Activated B cell treated with CpG ODN at 0.5 μM for 24 hours (primary cell): ENCODE data around the gene GNGT1. TPM values are rescaled to one million over a fixed set of nuclear protein-coding genes. Genes with fewer than 3 reads are reported as not detected.

Experiments used
- ATAC-seq: fragments of 200-7000 bp; cut with Tn5 transposase; one replicate; pipeline ENCODE4 v1.10.0; 2021; ENCODE audit warnings: low read depth, mild to moderate bottlenecking, moderate library complexity
- CTCF ChIA-PET: fragments of 350-600 bp; sonication (Branson Sonifier 250); formaldehyde crosslinking; loops from one replicate; lab custom pipeline; 2021; ENCODE audit warnings: antibody characterized with exemption; lab: Charles Lee
- POLR2A ChIA-PET: fragments of 350-600 bp; sonication (Branson Sonifier 250); formaldehyde crosslinking; loops from one replicate; lab custom pipeline; 2021; ENCODE audit warnings: antibody characterized with exemption; lab: Charles Lee
- DNase-seq: peaks from one replicate; pipeline ENCODE4 v3.0.0; 2022
- H3K27ac Mint-ChIP-seq: one replicate; pipeline ENCODE4 v1.8.0; 2020; ENCODE audit warnings: mixed read lengths
- H3K27me3 Mint-ChIP-seq: one replicate; pipeline ENCODE4 v1.8.0; 2021; ENCODE audit warnings: mixed read lengths
- H3K36me3 Mint-ChIP-seq: one replicate; pipeline ENCODE4 v1.8.0; 2021; ENCODE audit warnings: low read depth, mixed read lengths
- H3K4me1 Mint-ChIP-seq: one replicate; pipeline ENCODE4 v1.8.0; 2021; ENCODE audit warnings: mixed read lengths
- H3K4me3 Mint-ChIP-seq: one replicate; pipeline ENCODE4 v1.8.0; 2020; ENCODE audit warnings: mild to moderate bottlenecking, mixed read lengths
- H3K9me3 Mint-ChIP-seq: one replicate; pipeline ENCODE4 v1.8.0; 2020; ENCODE audit warnings: mixed read lengths
- CTCF ChIP-seq: fragments of 200-600 bp; IDR thresholded peaks from one replicate; pipeline ENCODE4 v1.8.0; 2022; ENCODE audit warnings: antibody characterized with exemption, mild to moderate bottlenecking
- intact Hi-C: fragments of 100-400 bp; cut with micrococcal nuclease; formaldehyde crosslinking; loops from one replicate; pipeline ENCODE4 v1.15.1; 2024
- total RNA-seq: library from RNA; stranded (reverse); gene quantifications from 2 replicates; pipeline ENCODE4 v1.2.3, GENCODE V29; 2022

The GNGT1 gene
- total RNA-seq, 1 donor from 2014 or later = not detected

DNA sequence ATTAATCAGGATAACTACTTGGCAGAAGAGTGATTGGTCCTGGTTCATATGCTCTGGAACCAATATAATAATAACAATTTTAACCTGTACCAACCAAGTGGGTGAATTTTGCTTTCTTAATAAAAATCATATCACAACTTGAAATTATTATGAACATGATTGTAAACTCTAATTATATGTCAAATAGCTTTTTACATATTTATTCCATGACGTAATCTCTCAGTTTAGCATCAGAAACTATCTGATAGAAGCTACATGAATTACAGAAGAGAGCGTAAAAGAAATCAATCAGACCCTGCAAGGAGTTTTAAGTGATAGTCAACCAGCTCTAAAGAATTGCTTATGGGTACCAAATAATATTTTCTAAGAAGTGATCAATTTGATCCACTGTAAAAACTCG is 25.3 kb downstream of the GNGT1 start:
- no peak for TF ChIP-seq CTCF
- ATAC-seq = no peak
- no peaks in the 10 kb centered on the region for H3K4me1 Mint-ChIP-seq
- intact Hi-C loops = no loop called here
- POLR2A ChIA-PET = no interaction called here
- H3K36me3 Mint-ChIP-seq = no peaks in the 10 kb centered on the region
- DNase-seq = no peak
- CTCF ChIA-PET = interaction anchor here (0.7 kb wide), 1 partner anchor 35 kb away, joined by 3 read pairs; no protein-coding TSS in a partner anchor
- H3K27me3 Mint-ChIP-seq = peaks cover 2% of the 10 kb centered on the region
- no peak overlapping the region for H3K27ac Mint-ChIP-seq
- no peak overlapping the region for H3K4me3 Mint-ChIP-seq
- no peaks in the 10 kb centered on the region for H3K9me3 Mint-ChIP-seq

DNA sequence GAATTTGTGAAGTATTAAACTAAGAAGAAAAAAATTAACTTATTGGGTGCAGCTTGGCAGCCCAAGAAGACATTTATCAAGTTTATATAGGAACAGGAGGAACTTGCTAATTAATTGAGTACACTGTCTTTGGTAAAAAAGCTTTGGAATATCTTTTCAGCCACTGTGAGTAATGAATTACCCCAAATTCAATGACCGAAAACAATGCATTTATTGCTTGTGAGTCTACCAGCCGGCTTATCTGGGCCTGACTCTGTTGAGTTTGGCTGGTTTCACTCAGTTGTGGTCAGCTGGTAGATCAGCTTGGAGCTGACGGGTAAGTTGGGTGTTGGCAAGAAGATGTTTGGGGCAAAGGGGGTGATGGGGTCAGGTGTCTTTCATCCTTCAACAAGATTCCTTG is 26.8 kb downstream of the GNGT1 start:
- H3K4me3 Mint-ChIP-seq = no peak overlapping the region
- ATAC-seq (no peak), DNase-seq (no peak)
- intact Hi-C loops = no loop called here
- no peaks in the 10 kb centered on the region for H3K9me3 Mint-ChIP-seq
- CTCF ChIA-PET = no interaction called here
- no peak overlapping the region for H3K27ac Mint-ChIP-seq
- no peak for TF ChIP-seq CTCF
- peaks cover 2% of the 10 kb centered on the region for H3K27me3 Mint-ChIP-seq
- no peaks in the 10 kb centered on the region for H3K36me3 Mint-ChIP-seq
- POLR2A ChIA-PET = no interaction called here
- no peaks in the 10 kb centered on the region for H3K4me1 Mint-ChIP-seq

DNA sequence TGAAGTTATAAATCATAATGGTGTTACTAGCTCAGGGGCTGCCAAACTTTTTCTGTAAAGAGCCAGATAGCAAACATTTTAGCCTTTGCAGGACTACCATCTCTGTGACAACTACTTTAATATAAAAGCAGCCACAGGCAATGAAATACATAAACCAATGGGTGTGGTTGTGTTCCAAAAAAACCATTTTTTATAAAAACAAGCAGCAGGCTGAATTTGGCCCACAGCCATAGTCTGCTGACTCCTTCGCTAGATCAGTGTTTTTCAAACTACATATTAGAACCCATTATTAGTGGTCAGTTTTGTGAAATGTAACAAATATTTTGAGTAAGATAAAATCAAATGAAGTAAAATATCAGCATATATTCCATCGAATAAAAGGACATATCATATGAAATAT is 28.7 kb downstream of the GNGT1 start:
- intact Hi-C loops = no loop called here
- POLR2A ChIA-PET = no interaction called here
- no peaks in the 10 kb centered on the region for H3K36me3 Mint-ChIP-seq
- CTCF ChIA-PET = no interaction called here
- no peak overlapping the region for H3K4me3 Mint-ChIP-seq
- no peak for TF ChIP-seq CTCF
- ATAC-seq (no peak), DNase-seq (no peak)
- no peaks in the 10 kb centered on the region for H3K9me3 Mint-ChIP-seq
- no peaks in the 10 kb centered on the region for H3K4me1 Mint-ChIP-seq
- peaks cover 2% of the 10 kb centered on the region for H3K27me3 Mint-ChIP-seq
- H3K27ac Mint-ChIP-seq = no peak overlapping the region

DNA sequence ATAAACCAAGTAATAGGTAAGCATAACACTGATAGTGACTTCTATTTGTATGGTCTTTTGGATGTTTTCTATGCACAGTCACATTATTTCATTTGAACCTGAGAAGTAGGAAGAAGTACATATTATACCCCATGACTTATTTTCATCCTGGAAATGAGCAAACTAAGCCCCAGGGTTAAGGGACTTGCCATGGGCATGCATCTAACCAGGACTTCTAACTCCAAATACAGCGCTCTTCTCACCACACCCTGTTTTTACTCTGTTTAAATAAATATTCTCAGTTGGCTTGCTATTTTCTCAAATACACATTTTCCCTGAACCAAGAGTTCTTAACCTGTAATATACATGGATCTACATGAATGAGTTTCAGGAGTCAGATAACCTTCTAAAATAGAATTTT is 31.5 kb downstream of the GNGT1 start:
- H3K36me3 Mint-ChIP-seq = no peaks in the 10 kb centered on the region
- H3K4me3 Mint-ChIP-seq = no peak overlapping the region
- intact Hi-C loops = no loop called here
- no peak for DNase-seq
- peaks cover 2% of the 10 kb centered on the region for H3K27me3 Mint-ChIP-seq
- CTCF ChIA-PET = no interaction called here
- POLR2A ChIA-PET = no interaction called here
- no peaks in the 10 kb centered on the region for H3K4me1 Mint-ChIP-seq
- H3K27ac Mint-ChIP-seq = no peak overlapping the region
- H3K9me3 Mint-ChIP-seq = no peaks in the 10 kb centered on the region
- ATAC-seq = no peak
- TF ChIP-seq CTCF = no peak

DNA sequence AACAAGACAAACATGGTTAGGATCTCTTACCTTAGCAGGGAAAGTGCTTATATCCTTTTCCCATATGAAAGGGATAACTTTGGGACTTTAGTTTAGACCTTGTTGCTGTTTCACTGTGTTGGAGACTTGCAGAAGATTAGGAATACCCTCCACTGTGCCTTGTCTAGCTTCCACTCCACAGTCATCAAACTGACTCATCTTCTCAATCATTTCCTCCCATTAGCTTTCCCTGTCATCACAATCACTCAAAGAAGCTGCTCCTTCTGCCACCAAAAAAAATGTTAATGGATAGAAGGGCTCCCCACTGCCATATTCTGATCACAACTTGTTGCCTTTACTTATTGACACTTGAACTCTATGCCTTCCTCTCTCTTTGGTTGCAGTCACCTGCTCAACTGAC is 31.9 kb downstream of the GNGT1 start:
- Mint-ChIP-seq H3K9me3 (no peaks in the 10 kb centered on the region), H3K27ac (no peak overlapping the region), H3K27me3 (peaks cover 2% of the 10 kb centered on the region), H3K4me3 (no peak overlapping the region), H3K36me3 (no peaks in the 10 kb centered on the region), H3K4me1 (peaks cover 3% of the 10 kb centered on the region)
- ATAC-seq (no peak), DNase-seq (no peak)
- no peak for TF ChIP-seq CTCF
- CTCF ChIA-PET = no interaction called here
- POLR2A ChIA-PET = no interaction called here
- intact Hi-C loops = no loop called here
